IPS-15b (cell line): ENCODE results near the gene SLC22A31.

Experiments
- H3K27me3 ChIP-seq: one replicate; pipeline ENCODE4 v1.6.1; 2013; ENCODE audit warnings: low read length; ENCODE audit not compliant: control insufficient read depth, insufficient read depth
- H3K36me3 ChIP-seq: one replicate; pipeline ENCODE4 v1.6.1; 2013; ENCODE audit warnings: low read length; ENCODE audit not compliant: control insufficient read depth, insufficient read depth
- H3K4me1 ChIP-seq: one replicate; pipeline ENCODE4 v1.6.1; 2013; ENCODE audit warnings: mild to moderate bottlenecking, low read length; ENCODE audit not compliant: control insufficient read depth, insufficient read depth
- H3K4me3 ChIP-seq: one replicate; pipeline ENCODE4 v1.5.1; 2013; ENCODE audit warnings: low read depth, low read length
- H3K9ac ChIP-seq: one replicate; pipeline ENCODE4 v1.6.1; 2013; ENCODE audit warnings: low read depth, mild to moderate bottlenecking, low read length
- H3K9me3 ChIP-seq: one replicate; pipeline ENCODE4 v1.6.1; 2013; ENCODE audit warnings: mild to moderate bottlenecking, low read length; ENCODE audit not compliant: control insufficient read depth, insufficient read depth

Gene SLC22A31

GRCh38 chr16:89210165-89210903 is 10.0 kb upstream of the SLC22A31 start:
- no peak overlapping the region for H3K4me3 ChIP-seq
- no peaks in the 10 kb centered on the region for H3K4me1 ChIP-seq
- H3K9ac ChIP-seq, result no peak overlapping the region
- no peaks in the 10 kb centered on the region for H3K36me3 ChIP-seq
- no peaks in the 10 kb centered on the region for H3K27me3 ChIP-seq
- H3K9me3 ChIP-seq, result no peaks in the 10 kb centered on the region

- no peaks in the 10 kb centered on the region for H3K9me3 ChIP-seq
- no peaks in the 10 kb centered on the region for H3K4me1 ChIP-seq
- H3K27me3 ChIP-seq, result no peaks in the 10 kb centered on the region
- H3K4me3 ChIP-seq, result no peak overlapping the region
- no peaks in the 10 kb centered on the region for H3K36me3 ChIP-seq
- H3K9ac ChIP-seq, result no peak overlapping the region
Measured at GRCh38 chr16:89209522-89210044, 9.2 kb upstream of the SLC22A31 start.

GRCh38 chr16:89207993-89208392 is 7.7 kb upstream of the SLC22A31 start:
- peaks cover 16% of the 10 kb centered on the region for H3K27me3 ChIP-seq

GRCh38 chr16:89202422-89203215 is 2.3 kb upstream of the SLC22A31 start:
- H3K27me3 ChIP-seq, result peaks cover 34% of the 10 kb centered on the region
- no peaks in the 10 kb centered on the region for H3K4me1 ChIP-seq
- H3K9ac ChIP-seq, result no peak overlapping the region
- H3K9me3 ChIP-seq, result no peaks in the 10 kb centered on the region
- peaks cover 4% of the 10 kb centered on the region for H3K36me3 ChIP-seq
- peak overlapping the region; percentile 33 for H3K4me3 ChIP-seq

More at GRCh38 chr16:89207993-89208392, 7.7 kb upstream of the SLC22A31 start:
- H3K4me1 ChIP-seq, result no peaks in the 10 kb centered on the region
- no peaks in the 10 kb centered on the region for H3K36me3 ChIP-seq
- H3K4me3 ChIP-seq, result no peak overlapping the region
- no peak overlapping the region for H3K9ac ChIP-seq
- no peaks in the 10 kb centered on the region for H3K9me3 ChIP-seq

- peaks cover 34% of the 10 kb centered on the region for H3K27me3 ChIP-seq
- H3K9ac ChIP-seq, result no peak overlapping the region
- H3K4me1 ChIP-seq, result no peaks in the 10 kb centered on the region
- peak overlapping the region; percentile 56 for H3K4me3 ChIP-seq
- H3K9me3 ChIP-seq, result no peaks in the 10 kb centered on the region
- peaks cover 4% of the 10 kb centered on the region for H3K36me3 ChIP-seq
Measured at GRCh38 chr16:89201439-89202377, 1.4 kb upstream of the SLC22A31 start.

- Histone ChIP-seq H3K4me3 (peak overlapping the region; percentile 56), H3K9me3 (no peaks in the 10 kb centered on the region), H3K36me3 (peaks cover 4% of the 10 kb centered on the region), H3K4me1 (no peaks in the 10 kb centered on the region), H3K9ac (no peak overlapping the region), H3K27me3 (peaks cover 34% of the 10 kb centered on the region)
Measured at GRCh38 chr16:89200850-89201411, 594 bp upstream of the SLC22A31 start.

- H3K9me3 ChIP-seq, result no peaks in the 10 kb centered on the region
- peaks cover 33% of the 10 kb centered on the region for H3K27me3 ChIP-seq
- H3K36me3 ChIP-seq, result peaks cover 4% of the 10 kb centered on the region
- H3K4me1 ChIP-seq, result no peaks in the 10 kb centered on the region
- H3K9ac ChIP-seq, result no peak overlapping the region
- H3K4me3 ChIP-seq, result peak overlapping the region; percentile 52
Measured at GRCh38 chr16:89199241-89200123, 855 bp downstream of the SLC22A31 start.

- Histone ChIP-seq H3K36me3 (peaks cover 4% of the 10 kb centered on the region), H3K4me1 (no peaks in the 10 kb centered on the region), H3K9me3 (no peaks in the 10 kb centered on the region), H3K4me3 (no peak overlapping the region), H3K27me3 (peaks cover 27% of the 10 kb centered on the region), H3K9ac (no peak overlapping the region)
Measured at GRCh38 chr16:89198417-89199240, 1.7 kb downstream of the SLC22A31 start.

GRCh38 chr16:89197633-89198416 is 2.5 kb downstream of the SLC22A31 start:
- Histone ChIP-seq H3K9ac (no peak overlapping the region), H3K9me3 (no peaks in the 10 kb centered on the region), H3K27me3 (peaks cover 19% of the 10 kb centered on the region), H3K36me3 (peaks cover 4% of the 10 kb centered on the region), H3K4me1 (no peaks in the 10 kb centered on the region), H3K4me3 (no peak overlapping the region)
